WI38 (cell line): ENCODE measurements around the gene SLC39A11.
"Not testable (repeated sequence)": the region's sequence is repeated elsewhere in the genome, so short reads cannot be mapped to it uniquely, and the experiment has no call there.

Experiments used
- H3K4me3 ChIP-seq: 2 replicates; pipeline ENCODE4 v1.5.1; 2011; ENCODE audit warnings: low read depth, mild to moderate bottlenecking, control low read depth, low read length
- CTCF ChIP-seq: IDR thresholded peaks from 2 replicates; pipeline ENCODE4 v1.5.1; 2012; ENCODE audit warnings: low read depth, mild to moderate bottlenecking, control low read depth, low read length

SLC39A11 gene

GRCh38 chr17:72764632-72765041 lies 327.9 kb downstream of the SLC39A11 start:
- H3K4me3 ChIP-seq = no peak overlapping the region
- no peak for TF ChIP-seq CTCF

GRCh38 chr17:72763981-72764380 lies 328.5 kb downstream of the SLC39A11 start:
- no peak overlapping the region for H3K4me3 ChIP-seq
- no peak for TF ChIP-seq CTCF

- not testable (repeated sequence) for H3K4me3 ChIP-seq
These were observed 330.5 kb downstream of the SLC39A11 start for GRCh38 chr17:72761893-72762575.

GRCh38 chr17:72761431-72761830 lies 331.1 kb downstream of the SLC39A11 start:
- no peak for TF ChIP-seq CTCF
- H3K4me3 ChIP-seq = no peak overlapping the region

GRCh38 chr17:72760368-72760767 lies 332.1 kb downstream of the SLC39A11 start:
- no peak for TF ChIP-seq CTCF
- no peak overlapping the region for H3K4me3 ChIP-seq

GRCh38 chr17:72759301-72759700 lies 333.2 kb downstream of the SLC39A11 start:
- H3K4me3 ChIP-seq = no peak overlapping the region
- TF ChIP-seq CTCF = no peak

- no peak overlapping the region for H3K4me3 ChIP-seq
- no peak for TF ChIP-seq CTCF
These were observed 336.2 kb downstream of the SLC39A11 start for GRCh38 chr17:72756256-72756655.

- TF ChIP-seq CTCF = no peak
- no peak overlapping the region for H3K4me3 ChIP-seq
These were observed 338.0 kb downstream of the SLC39A11 start for GRCh38 chr17:72754513-72754912.
